SK-N-SH (cell line): ENCODE results near the gene SLC39A7. TPM values are rescaled to one million over a fixed set of nuclear protein-coding genes. Genes with fewer than 3 reads are reported as not detected.

Experiments
- CTCF ChIA-PET: fragments of 300-600, 350-600 bp; formaldehyde crosslinking; extraction: SDS; loops from one replicate; lab custom pipeline; 2021; lab: Yijun Ruan, JAX
- POLR2A ChIA-PET: fragments of 350-600 bp; sonication (Branson Sonifier 250); formaldehyde crosslinking; extraction: SDS; loops from one replicate; lab custom pipeline; 2020; ENCODE audit warnings: antibody characterized with exemption, inconsistent platforms; lab: Yijun Ruan, JAX
- DNase-seq: peaks from one replicate; pipeline ENCODE4 v3.0.0; 2012
- H2AFZ ChIP-seq: fragments of 200-600 bp; sonication (generic); 2 replicates; pipeline ENCODE4 v1.8.1; 2016; ENCODE audit warnings: antibody characterized with exemption, mild to moderate bottlenecking, low read depth
- H3F3A ChIP-seq: fragments of 200-600 bp; sonication (generic); replicated peaks from 2 replicates; pipeline ENCODE3; 2016; ENCODE audit warnings: antibody characterized with exemption, mild to moderate bottlenecking; ENCODE audit not compliant: insufficient read depth
- H3K27ac ChIP-seq, 2 experiments: fragments of 200-500 bp in 1 of 2; fragments of 200-600 bp in 1 of 2; sonication (Bioruptor generic) in 1 of 2; sonication (generic), shearing (Covaris generic) in 1 of 2; 2 replicates each; pipeline versions ENCODE4 v1.5.1 to v1.6.1; 2014 to 2016; ENCODE audit warnings: low read depth in 2 of 2, inconsistent platforms in 1 of 2, low read length in 1 of 2, mild to moderate bottlenecking in 1 of 2, mixed read lengths in 1 of 2
- H3K27me3 ChIP-seq: fragments of 200-600 bp; sonication (generic), shearing (Covaris generic); 2 replicates; pipeline ENCODE4 v1.6.1; 2016; ENCODE audit warnings: mixed run types; ENCODE audit not compliant: insufficient read depth
- H3K36me3 ChIP-seq, 2 experiments: fragments of 200-500 bp in 1 of 2; fragments of 200-600 bp in 1 of 2; sonication (Bioruptor generic) in 1 of 2; sonication (generic) in 1 of 2; replicated peaks in 1 of 2; 2 replicates each; pipeline versions ENCODE3 to v1.5.1; 2014 to 2016; ENCODE audit warnings: low read length in 1 of 2, mild to moderate bottlenecking in 1 of 2; ENCODE audit not compliant: insufficient read depth in 2 of 2, control insufficient read depth in 1 of 2
- H3K4me1 ChIP-seq, 2 experiments: fragments of 200-500 bp in 1 of 2; fragments of 200-600 bp in 1 of 2; sonication (Bioruptor generic) in 1 of 2; sonication (generic), shearing (Covaris generic) in 1 of 2; 2 replicates each; pipeline versions ENCODE4 v1.5.1 to v1.6.1; 2014 to 2016; ENCODE audit warnings: low read depth in 1 of 2, low read length in 1 of 2, mixed run types in 1 of 2; ENCODE audit not compliant: insufficient read depth in 2 of 2, control insufficient read depth in 1 of 2
- H3K4me2 ChIP-seq: fragments of 200-600 bp; sonication (generic), shearing (Covaris generic); 2 replicates; pipeline ENCODE4 v1.6.1; 2017; ENCODE audit warnings: mixed run types
- H3K4me3 ChIP-seq, 2 experiments: fragments of 200-500 bp in 1 of 2; fragments of 200-600 bp in 1 of 2; sonication (Bioruptor generic) in 1 of 2; sonication (generic), shearing (Covaris generic) in 1 of 2; 2 replicates each; pipeline versions ENCODE4 v1.5.1 to v1.8.1; 2014 to 2016; ENCODE audit warnings: low read depth in 2 of 2, inconsistent platforms in 1 of 2, low read length in 1 of 2, mild to moderate bottlenecking in 1 of 2, mixed read lengths in 1 of 2, moderate library complexity in 1 of 2
- H3K79me2 ChIP-seq: fragments of 200-600 bp; sonication (generic); 2 replicates; pipeline ENCODE4 v1.8.1; 2017; ENCODE audit warnings: mild to moderate bottlenecking; ENCODE audit not compliant: insufficient read depth
- H3K9ac ChIP-seq: fragments of 200-600 bp; sonication (generic); 2 replicates; pipeline ENCODE4 v1.6.1; 2017; ENCODE audit warnings: mixed run types
- H3K9me2 ChIP-seq: fragments of 200-600 bp; sonication (generic); 2 replicates; pipeline ENCODE4 v1.6.1; 2017; ENCODE audit warnings: mixed run types
- H3K9me3 ChIP-seq: fragments of 200-600 bp; sonication (generic); 2 replicates; pipeline ENCODE4 v1.6.1; 2017; ENCODE audit warnings: mixed run types, mild to moderate bottlenecking, moderate library complexity
- H4K20me1 ChIP-seq: fragments of 200-600 bp; sonication (generic); 2 replicates; pipeline ENCODE4 v1.6.1; 2017; ENCODE audit warnings: mild to moderate bottlenecking, mixed run types; ENCODE audit not compliant: insufficient read depth
- FOXM1 ChIP-seq: IDR thresholded peaks from 2 replicates; pipeline ENCODE4 v1.4.0; 2012; ENCODE audit warnings: low read depth, mild to moderate bottlenecking
- GABPA ChIP-seq: IDR thresholded peaks from 2 replicates; pipeline ENCODE4 v1.4.0; 2012; ENCODE audit warnings: low read depth, mild to moderate bottlenecking
- GATA2 ChIP-seq: sonication (generic); formaldehyde crosslinking; IDR thresholded peaks from 2 replicates; pipeline ENCODE4 v1.5.0; 2020; ENCODE audit warnings: mild to moderate bottlenecking, missing genetic modification reagents
- MEF2A ChIP-seq: IDR thresholded peaks from 2 replicates; pipeline ENCODE4 v1.4.0; 2012; ENCODE audit warnings: low read depth, borderline replicate concordance
- MXI1 ChIP-seq: IDR thresholded peaks from 2 replicates; pipeline ENCODE4 v1.6.1; 2012; ENCODE audit warnings: mild to moderate bottlenecking, low read depth, low read length, improper control_type of control experiment
- POLR2AphosphoS5 ChIP-seq: IDR thresholded peaks from 2 replicates; pipeline ENCODE4 v1.6.1; 2012; ENCODE audit warnings: low read depth, low read length
- RAD21 ChIP-seq: IDR thresholded peaks from 2 replicates; pipeline ENCODE4 v1.6.1; 2012; ENCODE audit warnings: mild to moderate bottlenecking, low read length
- TCF12 ChIP-seq: IDR thresholded peaks from 2 replicates; pipeline ENCODE4 v1.4.0; 2012
- YY1 ChIP-seq: IDR thresholded peaks from 2 replicates; pipeline ENCODE4 v1.4.0; 2012; ENCODE audit warnings: low read depth, mild to moderate bottlenecking
- WGBS: methylation state at CpG from one replicate; pipeline ENCODE4 v1.1.6; 2017; ENCODE audit warnings: low lambda C conversion rate; 5-methylcytosine and 5-hydroxymethylcytosine counted together
- polyA plus RNA-seq, 3 experiments: library from polyadenylated mRNA; depleted of rRNA; stranded (reverse); fragments of >200 nt; gene quantifications; 2 replicates each; pipeline ENCODE4 v1.2.3, GENCODE V29; 2012
- TF ChIP-seq, protein P1 (sequence below): IDR thresholded peaks from 2 replicates; pipeline ENCODE4 v1.4.0; 2012; ENCODE audit warnings: low read depth
- TF ChIP-seq, protein P2 (sequence below): IDR thresholded peaks from 2 replicates; pipeline ENCODE4 v1.4.0; 2012; ENCODE audit warnings: low read depth, borderline replicate concordance
- TF ChIP-seq, protein P3 (sequence below): IDR thresholded peaks from 2 replicates; pipeline ENCODE4; 2012
- TF ChIP-seq, protein P4 (sequence below): fragments of 200-600 bp; sonication (generic); IDR thresholded peaks from 2 replicates; pipeline ENCODE4 v1.6.1; 2017; ENCODE audit warnings: antibody characterized with exemption, mild to moderate bottlenecking, moderate library complexity
- TF ChIP-seq, protein P5 (sequence below): IDR thresholded peaks from 2 replicates; pipeline ENCODE4 v1.6.1; 2012; ENCODE audit warnings: mild to moderate bottlenecking, low read depth, low read length, moderate library complexity

SLC39A7 gene
- polyA plus RNA-seq, 1 of the 3 experiments (the other 2 are of a cell fraction) = 129 TPM

DNA sequence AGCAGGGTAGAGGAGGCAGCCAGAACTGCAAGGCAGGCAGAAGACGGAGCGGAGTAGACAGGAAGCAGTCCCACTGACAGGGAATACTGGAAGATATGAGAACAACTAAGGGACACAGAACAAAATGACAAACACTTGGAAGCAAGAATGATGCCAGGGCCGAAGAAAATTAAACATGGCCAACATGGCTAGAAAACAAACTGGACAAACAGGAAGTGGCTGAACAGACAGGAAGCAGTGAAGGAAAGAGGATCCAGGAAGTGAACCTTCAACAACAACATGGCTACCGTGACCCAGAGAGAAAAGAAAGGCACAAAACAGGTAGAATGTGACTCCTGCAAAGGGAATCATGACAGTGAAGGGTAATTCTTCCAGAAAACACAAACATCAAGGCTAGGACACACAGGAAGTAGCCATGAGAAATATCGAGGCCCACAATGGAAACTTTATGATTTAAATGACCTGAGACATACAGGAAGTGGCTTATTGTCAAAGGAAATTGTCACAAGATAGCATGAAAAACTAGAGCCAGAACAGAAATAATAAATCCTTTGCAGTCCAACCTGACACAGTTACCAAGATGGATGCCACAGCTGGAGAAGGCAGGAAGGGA is 17.5 kb upstream of the SLC39A7 start:
- ChIA-PET POLR2A (no interaction called here), CTCF (interaction anchor here (1.0 to 1.1 kb wide), 4 partner anchors 15 to 66 kb away, joined by 3 to 6 read pairs (median 3); no protein-coding TSS in a partner anchor)
- no peak overlapping the region for H3K9ac ChIP-seq
- no peak overlapping the region for H3K27ac ChIP-seq
- no peaks in the 10 kb centered on the region for H3K79me2 ChIP-seq
- WGBS = 82% methylated on average over 5 of the region's 5 CpGs
- H3K27me3 ChIP-seq = no peaks in the 10 kb centered on the region
- no peaks in the 10 kb centered on the region for H4K20me1 ChIP-seq
- H3K9me3 ChIP-seq = no peaks in the 10 kb centered on the region
- no peaks in the 10 kb centered on the region for H3K36me3 ChIP-seq
- no peak for DNase-seq
- H3F3A ChIP-seq = no peaks in the 10 kb centered on the region
- H3K4me1 ChIP-seq = no peaks in the 10 kb centered on the region
- no peaks in the 10 kb centered on the region for H3K9me2 ChIP-seq
- no peak overlapping the region for H3K4me3 ChIP-seq
- peak overlapping the region; percentile 72; the same call in 1 of the 2 replicates for H2AFZ ChIP-seq
- no peak overlapping the region for H3K4me2 ChIP-seq
- TF ChIP-seq MEF2A = no peak
- TF ChIP-seq GABPA = peak; percentile 37; the same call in 1 of the 2 replicates
- TF ChIP-seq, protein P1, sequence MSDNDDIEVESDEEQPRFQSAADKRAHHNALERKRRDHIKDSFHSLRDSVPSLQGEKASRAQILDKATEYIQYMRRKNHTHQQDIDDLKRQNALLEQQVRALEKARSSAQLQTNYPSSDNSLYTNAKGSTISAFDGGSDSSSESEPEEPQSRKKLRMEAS = no peak

DNA sequence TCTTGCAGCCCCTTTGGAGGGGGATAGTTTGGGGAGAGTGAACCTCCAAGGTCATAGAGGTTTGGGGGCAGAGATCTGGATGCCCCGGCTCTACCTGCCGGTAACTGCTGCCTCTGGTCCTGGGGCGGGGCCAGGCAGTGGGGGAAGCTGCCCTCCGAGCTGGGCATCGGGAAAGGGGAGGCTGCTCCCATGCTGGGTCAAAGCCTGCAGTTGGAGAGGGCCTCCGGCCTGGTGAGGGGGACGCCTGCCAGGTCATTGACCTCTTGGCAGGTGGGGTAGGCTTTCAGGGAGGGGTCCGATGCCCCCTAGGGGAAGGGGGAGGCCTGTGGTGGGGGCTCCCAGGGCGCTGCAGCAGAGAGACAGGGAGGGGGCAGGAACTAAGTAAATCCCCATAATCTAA is 15.5 kb upstream of the SLC39A7 start:
- Histone ChIP-seq H3K4me2 (no peak overlapping the region), H3K36me3 (no peaks in the 10 kb centered on the region), H3K9me2 (no peaks in the 10 kb centered on the region), H2AFZ (no peak overlapping the region), H3F3A (no peaks in the 10 kb centered on the region), H3K9me3 (no peaks in the 10 kb centered on the region), H3K4me3 (no peak overlapping the region), H4K20me1 (no peaks in the 10 kb centered on the region), H3K27ac (no peak overlapping the region), H3K9ac (no peak overlapping the region)
- WGBS = 82% methylated on average over 5 of the region's 9 CpGs
- no peak for TF ChIP-seq POLR2AphosphoS5
- TF ChIP-seq, all 33 proteins: peak for 0
- CTCF ChIA-PET = no interaction called here
- Histone ChIP-seq H3K79me2 (no peaks in the 10 kb centered on the region), H3K4me1 (no peaks in the 10 kb centered on the region), H3K27me3 (no peaks in the 10 kb centered on the region)
- POLR2A ChIA-PET = no interaction called here
- no peak for DNase-seq

DNA sequence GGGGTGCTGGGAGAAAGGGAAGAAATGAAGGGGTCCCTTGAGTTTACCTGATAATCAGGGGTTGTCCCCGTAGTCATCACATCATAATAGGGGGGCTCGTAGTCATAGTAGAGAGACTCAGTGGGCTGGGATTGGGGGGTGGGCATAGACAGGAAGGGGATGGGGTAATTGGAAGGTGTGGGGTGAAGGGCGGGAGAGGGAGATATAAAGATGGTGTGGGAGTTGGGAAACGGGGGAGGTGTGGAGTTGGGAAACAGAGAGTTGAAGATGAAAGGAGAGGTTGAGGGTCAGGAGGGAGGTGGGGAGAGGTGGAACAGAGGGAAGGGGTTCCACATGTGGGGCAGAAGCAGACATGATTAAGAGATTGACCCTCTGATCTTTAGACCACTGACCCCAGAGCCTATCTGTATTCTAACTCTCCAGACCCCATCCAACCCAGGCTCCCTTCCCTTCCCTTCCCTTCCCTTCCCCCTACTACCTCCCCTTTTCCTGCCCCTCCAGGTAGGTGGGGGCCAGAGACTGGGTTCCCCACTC is 14.9 kb upstream of the SLC39A7 start:
- no peaks in the 10 kb centered on the region for H3K79me2 ChIP-seq
- H3K4me2 ChIP-seq = no peak overlapping the region
- no peak overlapping the region for H2AFZ ChIP-seq
- H3K9me2 ChIP-seq = no peaks in the 10 kb centered on the region
- 42% methylated on average over 4 of the region's 4 CpGs for WGBS
- no peak overlapping the region for H3K4me3 ChIP-seq
- H3K36me3 ChIP-seq = no peaks in the 10 kb centered on the region
- no peaks in the 10 kb centered on the region for H3F3A ChIP-seq
- H4K20me1 ChIP-seq = no peaks in the 10 kb centered on the region
- no peaks in the 10 kb centered on the region for H3K27me3 ChIP-seq
- H3K4me1 ChIP-seq = no peaks in the 10 kb centered on the region; a peak in 1 of 4 replicates
- H3K9ac ChIP-seq = no peak overlapping the region
- no peak overlapping the region for H3K27ac ChIP-seq
- no peak for DNase-seq
- TF ChIP-seq YY1 (no peak), TCF12 (no peak), GATA2 (CRISPR knock-in tag) (no peak), RAD21 (no peak), POLR2AphosphoS5 (no peak), MXI1 (no peak), FOXM1 (no peak)
- TF ChIP-seq, protein P2, sequence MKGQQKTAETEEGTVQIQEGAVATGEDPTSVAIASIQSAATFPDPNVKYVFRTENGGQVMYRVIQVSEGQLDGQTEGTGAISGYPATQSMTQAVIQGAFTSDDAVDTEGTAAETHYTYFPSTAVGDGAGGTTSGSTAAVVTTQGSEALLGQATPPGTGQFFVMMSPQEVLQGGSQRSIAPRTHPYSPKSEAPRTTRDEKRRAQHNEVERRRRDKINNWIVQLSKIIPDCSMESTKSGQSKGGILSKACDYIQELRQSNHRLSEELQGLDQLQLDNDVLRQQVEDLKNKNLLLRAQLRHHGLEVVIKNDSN = no peak
- TF ChIP-seq, protein P3, sequence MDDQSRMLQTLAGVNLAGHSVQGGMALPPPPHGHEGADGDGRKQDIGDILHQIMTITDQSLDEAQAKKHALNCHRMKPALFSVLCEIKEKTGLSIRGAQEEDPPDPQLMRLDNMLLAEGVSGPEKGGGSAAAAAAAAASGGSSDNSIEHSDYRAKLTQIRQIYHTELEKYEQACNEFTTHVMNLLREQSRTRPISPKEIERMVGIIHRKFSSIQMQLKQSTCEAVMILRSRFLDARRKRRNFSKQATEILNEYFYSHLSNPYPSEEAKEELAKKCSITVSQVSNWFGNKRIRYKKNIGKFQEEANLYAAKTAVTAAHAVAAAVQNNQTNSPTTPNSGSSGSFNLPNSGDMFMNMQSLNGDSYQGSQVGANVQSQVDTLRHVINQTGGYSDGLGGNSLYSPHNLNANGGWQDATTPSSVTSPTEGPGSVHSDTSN = no peak
- TF ChIP-seq, protein P4, sequence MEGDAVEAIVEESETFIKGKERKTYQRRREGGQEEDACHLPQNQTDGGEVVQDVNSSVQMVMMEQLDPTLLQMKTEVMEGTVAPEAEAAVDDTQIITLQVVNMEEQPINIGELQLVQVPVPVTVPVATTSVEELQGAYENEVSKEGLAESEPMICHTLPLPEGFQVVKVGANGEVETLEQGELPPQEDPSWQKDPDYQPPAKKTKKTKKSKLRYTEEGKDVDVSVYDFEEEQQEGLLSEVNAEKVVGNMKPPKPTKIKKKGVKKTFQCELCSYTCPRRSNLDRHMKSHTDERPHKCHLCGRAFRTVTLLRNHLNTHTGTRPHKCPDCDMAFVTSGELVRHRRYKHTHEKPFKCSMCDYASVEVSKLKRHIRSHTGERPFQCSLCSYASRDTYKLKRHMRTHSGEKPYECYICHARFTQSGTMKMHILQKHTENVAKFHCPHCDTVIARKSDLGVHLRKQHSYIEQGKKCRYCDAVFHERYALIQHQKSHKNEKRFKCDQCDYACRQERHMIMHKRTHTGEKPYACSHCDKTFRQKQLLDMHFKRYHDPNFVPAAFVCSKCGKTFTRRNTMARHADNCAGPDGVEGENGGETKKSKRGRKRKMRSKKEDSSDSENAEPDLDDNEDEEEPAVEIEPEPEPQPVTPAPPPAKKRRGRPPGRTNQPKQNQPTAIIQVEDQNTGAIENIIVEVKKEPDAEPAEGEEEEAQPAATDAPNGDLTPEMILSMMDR = no peak
- TF ChIP-seq, protein P5, sequence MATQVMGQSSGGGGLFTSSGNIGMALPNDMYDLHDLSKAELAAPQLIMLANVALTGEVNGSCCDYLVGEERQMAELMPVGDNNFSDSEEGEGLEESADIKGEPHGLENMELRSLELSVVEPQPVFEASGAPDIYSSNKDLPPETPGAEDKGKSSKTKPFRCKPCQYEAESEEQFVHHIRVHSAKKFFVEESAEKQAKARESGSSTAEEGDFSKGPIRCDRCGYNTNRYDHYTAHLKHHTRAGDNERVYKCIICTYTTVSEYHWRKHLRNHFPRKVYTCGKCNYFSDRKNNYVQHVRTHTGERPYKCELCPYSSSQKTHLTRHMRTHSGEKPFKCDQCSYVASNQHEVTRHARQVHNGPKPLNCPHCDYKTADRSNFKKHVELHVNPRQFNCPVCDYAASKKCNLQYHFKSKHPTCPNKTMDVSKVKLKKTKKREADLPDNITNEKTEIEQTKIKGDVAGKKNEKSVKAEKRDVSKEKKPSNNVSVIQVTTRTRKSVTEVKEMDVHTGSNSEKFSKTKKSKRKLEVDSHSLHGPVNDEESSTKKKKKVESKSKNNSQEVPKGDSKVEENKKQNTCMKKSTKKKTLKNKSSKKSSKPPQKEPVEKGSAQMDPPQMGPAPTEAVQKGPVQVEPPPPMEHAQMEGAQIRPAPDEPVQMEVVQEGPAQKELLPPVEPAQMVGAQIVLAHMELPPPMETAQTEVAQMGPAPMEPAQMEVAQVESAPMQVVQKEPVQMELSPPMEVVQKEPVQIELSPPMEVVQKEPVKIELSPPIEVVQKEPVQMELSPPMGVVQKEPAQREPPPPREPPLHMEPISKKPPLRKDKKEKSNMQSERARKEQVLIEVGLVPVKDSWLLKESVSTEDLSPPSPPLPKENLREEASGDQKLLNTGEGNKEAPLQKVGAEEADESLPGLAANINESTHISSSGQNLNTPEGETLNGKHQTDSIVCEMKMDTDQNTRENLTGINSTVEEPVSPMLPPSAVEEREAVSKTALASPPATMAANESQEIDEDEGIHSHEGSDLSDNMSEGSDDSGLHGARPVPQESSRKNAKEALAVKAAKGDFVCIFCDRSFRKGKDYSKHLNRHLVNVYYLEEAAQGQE = no peak
- POLR2A ChIA-PET = no interaction called here
- CTCF ChIA-PET = interaction anchor here (2.0 to 2.4 kb wide), 2 partner anchors 12 to 24 kb away, joined by 10 to 14 read pairs; no protein-coding TSS in a partner anchor
- H3K9me3 ChIP-seq = no peaks in the 10 kb centered on the region
